MCF 10A (cell line): ENCODE results near the gene HTRA3. TPM values are rescaled to one million over a fixed set of nuclear protein-coding genes. Genes with fewer than 3 reads are reported as not detected.

Experiments used
- BruUV-seq: library from RNA; stranded (reverse); fragments of 400-500 nt; replicated peaks from 2 replicates; lab custom pipeline; 2021; lab: Mats Ljungman, UMichigan
- CTCF ChIA-PET: fragments of 300-600 bp; sonication (Branson Sonifier 250); formaldehyde crosslinking; extraction: SDS; loops from one replicate; lab custom pipeline; 2021; ENCODE audit warnings: antibody characterized with exemption, inconsistent platforms; lab: Yijun Ruan, JAX
- POLR2A ChIA-PET: fragments of 300-600, 350-650 bp; sonication (Branson Sonifier 250); formaldehyde crosslinking; extraction: SDS; loops from one replicate; lab custom pipeline; 2020; ENCODE audit warnings: antibody characterized with exemption, inconsistent platforms; lab: Yijun Ruan, JAX
- DNase-seq: peaks from one replicate; pipeline ENCODE4 v3.0.0-alpha.2; 2018; ENCODE audit not compliant: unreplicated experiment
- H3K27ac Mint-ChIP-seq: one replicate; pipeline ENCODE4 v1.8.0; 2022; ENCODE audit warnings: mild to moderate bottlenecking, low read depth, mixed read lengths; ENCODE audit not compliant: unreplicated experiment
- H3K27me3 Mint-ChIP-seq: one replicate; pipeline ENCODE4 v1.8.0; 2022; ENCODE audit warnings: mixed read lengths; ENCODE audit not compliant: insufficient read depth, unreplicated experiment
- H3K36me3 Mint-ChIP-seq: one replicate; pipeline ENCODE4 v1.8.0; 2022; ENCODE audit warnings: mild to moderate bottlenecking, moderate library complexity, mixed read lengths; ENCODE audit not compliant: insufficient read depth, unreplicated experiment
- H3K4me1 Mint-ChIP-seq: one replicate; pipeline ENCODE4 v1.8.0; 2022; ENCODE audit warnings: mixed read lengths; ENCODE audit not compliant: insufficient read depth, unreplicated experiment
- H3K4me3 Mint-ChIP-seq: one replicate; pipeline ENCODE4 v1.8.0; 2022; ENCODE audit warnings: mild to moderate bottlenecking, moderate library complexity, mixed read lengths; ENCODE audit not compliant: unreplicated experiment
- H3K9me3 Mint-ChIP-seq: one replicate; pipeline ENCODE4 v1.8.0; 2022; ENCODE audit warnings: mixed read lengths; ENCODE audit not compliant: unreplicated experiment
- intact Hi-C: fragments of 100-400 bp; cut with micrococcal nuclease; formaldehyde crosslinking; loops from 2 replicates; pipeline ENCODE4 v1.14.1; 2022
- total RNA-seq: library from RNA; stranded (reverse); gene quantifications from 2 replicates; pipeline ENCODE4 v1.2.3, GENCODE V29; 2022
- TF ChIP-seq, protein P1 (sequence below): fragments of 200-600 bp; IDR thresholded peaks from one replicate; pipeline ENCODE4 v1.8.0; 2022; ENCODE audit warnings: antibody characterized with exemption, mild to moderate bottlenecking; ENCODE audit not compliant: unreplicated experiment

HTRA3 gene
- total RNA-seq, 1 experiment from 2014 or later = not detected

DNA sequence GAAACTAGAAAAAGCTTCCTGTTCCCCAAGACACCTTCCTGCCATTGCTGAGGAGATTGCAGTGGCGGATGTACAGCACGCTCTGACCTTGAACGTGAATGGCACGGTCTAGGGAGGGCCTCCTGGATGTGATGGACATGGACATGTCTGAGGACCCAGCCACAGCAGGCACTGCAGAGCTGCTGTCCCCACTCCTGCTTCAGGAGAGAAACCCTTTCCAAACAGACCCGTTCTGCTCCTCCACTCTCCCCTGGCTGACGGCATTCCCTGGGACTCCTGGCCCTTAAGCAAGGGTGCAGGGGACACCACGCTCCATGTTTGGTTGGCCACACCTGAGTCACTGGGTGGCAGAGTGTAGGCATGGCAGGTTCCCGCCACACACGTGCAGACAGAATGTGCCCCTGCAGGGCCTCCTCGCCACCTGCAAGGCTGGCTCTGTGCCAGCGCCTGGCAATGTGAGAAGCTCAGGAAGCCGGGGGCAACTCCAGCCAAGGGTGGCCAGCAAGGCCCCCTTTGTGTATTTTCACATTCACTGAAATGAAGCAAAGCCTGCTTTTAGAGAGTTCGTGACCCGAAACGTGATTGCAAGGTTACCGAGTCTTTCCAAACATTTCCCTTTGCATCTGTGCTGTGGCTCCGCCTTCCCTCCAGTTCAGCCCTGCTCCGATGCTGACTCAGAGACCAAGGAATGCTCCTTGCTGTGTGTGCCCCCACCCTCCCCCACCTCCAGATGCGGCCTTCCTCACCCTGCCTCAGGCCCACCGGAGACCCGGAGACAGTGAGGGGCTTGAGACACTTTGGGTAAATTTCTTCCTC, 46.1 kb downstream of the HTRA3 start:
- intact Hi-C loops = no loop called here
- Mint-ChIP-seq H3K27me3 (no peaks in the 10 kb centered on the region), H3K9me3 (no peaks in the 10 kb centered on the region), H3K27ac (no peak overlapping the region), H3K36me3 (no peaks in the 10 kb centered on the region), H3K4me3 (peak overlapping the region; percentile 65), H3K4me1 (peaks cover 20% of the 10 kb centered on the region)
- no TSS peak for BruUV-seq
- peak; percentile 88 for DNase-seq
- POLR2A ChIA-PET = interaction anchor here (1.0 to 1.8 kb wide), 4 partner anchors 10 to 100 kb away, joined by 3 to 5 read pairs (median 4); no protein-coding TSS in a partner anchor
- TF ChIP-seq, protein P1, sequence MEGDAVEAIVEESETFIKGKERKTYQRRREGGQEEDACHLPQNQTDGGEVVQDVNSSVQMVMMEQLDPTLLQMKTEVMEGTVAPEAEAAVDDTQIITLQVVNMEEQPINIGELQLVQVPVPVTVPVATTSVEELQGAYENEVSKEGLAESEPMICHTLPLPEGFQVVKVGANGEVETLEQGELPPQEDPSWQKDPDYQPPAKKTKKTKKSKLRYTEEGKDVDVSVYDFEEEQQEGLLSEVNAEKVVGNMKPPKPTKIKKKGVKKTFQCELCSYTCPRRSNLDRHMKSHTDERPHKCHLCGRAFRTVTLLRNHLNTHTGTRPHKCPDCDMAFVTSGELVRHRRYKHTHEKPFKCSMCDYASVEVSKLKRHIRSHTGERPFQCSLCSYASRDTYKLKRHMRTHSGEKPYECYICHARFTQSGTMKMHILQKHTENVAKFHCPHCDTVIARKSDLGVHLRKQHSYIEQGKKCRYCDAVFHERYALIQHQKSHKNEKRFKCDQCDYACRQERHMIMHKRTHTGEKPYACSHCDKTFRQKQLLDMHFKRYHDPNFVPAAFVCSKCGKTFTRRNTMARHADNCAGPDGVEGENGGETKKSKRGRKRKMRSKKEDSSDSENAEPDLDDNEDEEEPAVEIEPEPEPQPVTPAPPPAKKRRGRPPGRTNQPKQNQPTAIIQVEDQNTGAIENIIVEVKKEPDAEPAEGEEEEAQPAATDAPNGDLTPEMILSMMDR = no peak
- CTCF ChIA-PET = interaction anchor here (0.6 to 1.6 kb wide), 4 partner anchors 43 to 112 kb away, joined by 3 to 4 read pairs (median 4); no protein-coding TSS in a partner anchor

DNA sequence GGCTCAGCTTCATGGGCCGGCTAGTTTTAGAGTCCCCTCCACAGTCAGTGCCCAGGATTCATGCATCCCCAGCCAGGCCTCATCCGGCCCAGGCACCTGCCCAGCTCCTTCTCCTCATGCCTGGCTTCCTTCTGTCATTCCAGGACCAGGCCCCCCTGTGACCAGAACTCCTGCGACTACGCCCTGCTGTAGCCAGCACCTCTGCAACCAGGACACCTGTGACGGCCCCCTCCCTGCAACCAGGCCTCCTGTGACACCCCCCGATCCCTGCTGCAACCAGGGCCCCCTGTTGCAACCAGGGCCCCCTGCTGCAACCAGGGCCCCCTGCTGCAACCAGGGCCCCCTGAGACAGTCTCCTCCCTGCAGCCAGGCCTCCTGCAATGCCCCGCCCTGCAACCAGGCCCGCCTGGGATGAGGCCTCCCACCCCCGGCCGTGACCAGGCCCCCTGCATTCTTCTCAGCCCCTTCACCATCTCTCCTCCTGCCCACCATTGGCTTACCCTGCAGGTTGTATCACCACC, 46.8 kb downstream of the HTRA3 start:
- POLR2A ChIA-PET = interaction anchor here (1.0 to 1.8 kb wide), 4 partner anchors 9 to 101 kb away, joined by 3 to 5 read pairs (median 4); no protein-coding TSS in a partner anchor
- no TSS peak for BruUV-seq
- Mint-ChIP-seq H3K4me3 (no peak overlapping the region), H3K27me3 (no peaks in the 10 kb centered on the region), H3K36me3 (no peaks in the 10 kb centered on the region), H3K27ac (no peak overlapping the region), H3K9me3 (no peaks in the 10 kb centered on the region), H3K4me1 (peaks cover 20% of the 10 kb centered on the region)
- TF ChIP-seq, protein P1 = no peak
- intact Hi-C loops = no loop called here
- CTCF ChIA-PET = interaction anchor here (0.6 to 0.9 kb wide), 3 partner anchors 19 to 111 kb away, joined by 3 to 4 read pairs (median 4); no protein-coding TSS in a partner anchor
- DNase-seq = no peak

DNA sequence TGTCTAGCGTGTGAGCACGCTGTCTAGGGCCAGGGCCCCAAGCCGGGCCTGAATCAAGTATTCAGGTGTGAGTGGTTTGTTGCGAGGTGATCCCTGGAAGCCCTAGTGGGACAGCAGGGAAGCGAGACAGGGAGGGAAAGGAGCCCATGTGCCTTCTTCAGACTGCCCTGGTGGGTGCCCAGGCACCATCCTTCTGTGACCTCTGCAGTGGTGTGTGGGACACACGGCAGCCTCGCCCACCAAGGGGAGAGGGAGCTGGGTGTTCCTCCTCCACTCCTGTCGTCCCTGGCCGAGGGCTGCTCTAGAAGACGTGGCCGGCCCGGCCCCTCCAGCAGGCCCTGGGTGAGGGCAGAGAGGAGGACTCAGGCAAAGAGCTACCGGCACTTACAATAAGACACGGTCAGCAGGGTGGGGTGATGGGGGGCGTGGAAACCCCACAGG, 47.4 kb downstream of the HTRA3 start:
- BruUV-seq = no TSS peak
- Mint-ChIP-seq H3K4me1 (peaks cover 20% of the 10 kb centered on the region), H3K27me3 (no peaks in the 10 kb centered on the region), H3K4me3 (no peak overlapping the region), H3K36me3 (no peaks in the 10 kb centered on the region), H3K9me3 (no peaks in the 10 kb centered on the region), H3K27ac (no peak overlapping the region)
- CTCF ChIA-PET = interaction anchor here (0.7 kb wide), 1 partner anchor 18 kb away, joined by 4 read pairs; no protein-coding TSS in a partner anchor
- POLR2A ChIA-PET = no interaction called here
- intact Hi-C loops = no loop called here
- TF ChIP-seq, protein P1 = no peak
- DNase-seq = no peak

DNA sequence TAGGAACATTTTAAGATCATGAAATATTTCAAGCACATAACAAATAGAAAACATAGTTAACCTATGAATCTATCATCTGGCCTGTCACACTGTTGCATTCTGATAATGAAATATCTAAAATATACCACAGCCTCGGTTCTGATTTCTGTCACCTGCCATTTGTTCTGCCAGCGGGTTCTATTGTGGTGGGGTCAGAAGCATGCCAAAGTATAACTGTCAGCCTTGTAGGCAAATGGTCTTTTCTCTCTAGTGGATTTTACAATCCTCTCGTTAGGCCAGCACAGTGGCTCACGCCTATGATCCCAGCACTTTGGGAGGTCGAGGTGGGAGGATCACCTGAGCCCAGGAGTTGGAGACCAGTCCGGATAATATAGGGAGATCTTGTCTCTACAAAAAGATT, 47.9 kb downstream of the HTRA3 start:
- no peak overlapping the region for H3K27ac Mint-ChIP-seq
- intact Hi-C loops = no loop called here

More for the DNA sequence above, 47.9 kb downstream of the HTRA3 start:
- BruUV-seq = no TSS peak
- ChIA-PET CTCF (no interaction called here), POLR2A (no interaction called here)
- Mint-ChIP-seq H3K4me3 (no peak overlapping the region), H3K9me3 (no peaks in the 10 kb centered on the region), H3K27me3 (no peaks in the 10 kb centered on the region), H3K36me3 (no peaks in the 10 kb centered on the region), H3K4me1 (peaks cover 20% of the 10 kb centered on the region)
- DNase-seq = no peak
- TF ChIP-seq, protein P1 = no peak
